Endothelial cell of umbilical vein (primary cell): ENCODE data around the gene IDUA. TPM values are rescaled to one million over a fixed set of nuclear protein-coding genes. Genes with fewer than 3 reads are reported as not detected.

Experiments
- BruUV-seq: library from RNA; stranded (reverse); fragments of 400-500 nt; replicated peaks from 2 replicates; lab custom pipeline; 2021; lab: Mats Ljungman, UMichigan
- CTCF ChIA-PET: fragments of 300-600, 350-600 bp; sonication (Branson Sonifier 250); formaldehyde crosslinking; loops from one replicate; lab custom pipeline; 2021; ENCODE audit warnings: antibody characterized with exemption, inconsistent platforms; lab: Charles Lee
- POLR2A ChIA-PET: fragments of 300-600, 350-600 bp; sonication (Branson Sonifier 250); formaldehyde crosslinking; loops from one replicate; lab custom pipeline; 2021; ENCODE audit warnings: antibody characterized with exemption, inconsistent platforms; lab: Charles Lee
- DNase-seq: peaks from one replicate; pipeline ENCODE4 v3.0.0-alpha.2; 2011; ENCODE audit warnings: low read depth, low spot score
- FAIRE-seq: peaks from 2 replicates; lab custom pipeline; 2011; peaks lifted over from hg19 to GRCh38; lab: Jason Lieb, UNC
- H2AFZ ChIP-seq: 2 replicates; pipeline ENCODE4 v1.6.0; 2012; ENCODE audit warnings: low read depth, low read length, control low read depth, inconsistent platforms
- H3K27ac ChIP-seq: 2 replicates; pipeline ENCODE4 v1.5.1; 2011; ENCODE audit warnings: low read depth, mild to moderate bottlenecking, control low read depth, low read length, moderate library complexity; ENCODE audit not compliant: insufficient read depth
- H3K27me3 ChIP-seq, 2 experiments: 2 replicates each; pipeline versions ENCODE4 v1.6.0 to v1.6.1; 2011; ENCODE audit warnings: low read length in 2 of 2, mixed read lengths in 1 of 2; ENCODE audit not compliant: control insufficient read depth in 2 of 2, insufficient read depth in 2 of 2
- H3K36me3 ChIP-seq, 2 experiments: 2 replicates in 1 of 2; 3 replicates in 1 of 2; pipeline ENCODE4 v1.5.1; 2011; ENCODE audit warnings: low read length in 2 of 2, mild to moderate bottlenecking in 1 of 2, moderate library complexity in 1 of 2; ENCODE audit not compliant: control insufficient read depth in 2 of 2, insufficient read depth in 2 of 2; ENCODE audit errors: extremely low read depth in 1 of 2
- H3K4me1 ChIP-seq: 3 replicates; pipeline ENCODE4 v1.5.1; 2011; ENCODE audit warnings: mild to moderate bottlenecking, low read length; ENCODE audit not compliant: control insufficient read depth, insufficient read depth; ENCODE audit errors: extremely low read depth
- H3K4me2 ChIP-seq: 2 replicates; pipeline ENCODE4 v1.6.1; 2011; ENCODE audit warnings: low read length, control low read depth, mixed read lengths; ENCODE audit not compliant: insufficient read depth
- H3K4me3 ChIP-seq, 3 experiments: fragments of 200-600 bp in 1 of 3; sonication (generic), shearing (Covaris generic) in 1 of 3; replicated peaks in 1 of 3; 2 replicates each; pipeline ENCODE4 v1.5.1; 2011 to 2016; ENCODE audit warnings: control low read depth in 3 of 3, low read length in 3 of 3, mild to moderate bottlenecking in 2 of 3, inconsistent platforms in 1 of 3, low read depth in 1 of 3, moderate library complexity in 1 of 3; ENCODE audit not compliant: insufficient read depth in 1 of 3
- H3K79me2 ChIP-seq: 2 replicates; pipeline ENCODE4 v1.6.0; 2012; ENCODE audit warnings: low read length, inconsistent platforms; ENCODE audit not compliant: control insufficient read depth, insufficient read depth
- H3K9ac ChIP-seq: replicated peaks from 2 replicates; pipeline ENCODE3; 2011; ENCODE audit warnings: low read length, control low read depth; ENCODE audit not compliant: insufficient read depth; ENCODE audit errors: extremely low read depth
- H3K9me1 ChIP-seq: replicated peaks from 3 replicates; pipeline ENCODE4 v1.6.0; 2011; ENCODE audit warnings: mild to moderate bottlenecking, low read length; ENCODE audit not compliant: control insufficient read depth, insufficient read depth; ENCODE audit errors: extremely low read depth
- H3K9me3 ChIP-seq: replicated peaks from 2 replicates; pipeline ENCODE4 v1.5.1; 2012; ENCODE audit warnings: low read length, inconsistent platforms; ENCODE audit not compliant: control insufficient read depth, insufficient read depth
- H4K20me1 ChIP-seq: replicated peaks from 2 replicates; pipeline ENCODE3; 2011; ENCODE audit warnings: mild to moderate bottlenecking, low read length; ENCODE audit not compliant: control insufficient read depth, insufficient read depth; ENCODE audit errors: extremely low read depth
- CTCF ChIP-seq, 2 donors: IDR thresholded peaks; 1 replicate in 1 of 2; 2 replicates in 1 of 2; pipeline ENCODE4 v1.5.1; 2011; ENCODE audit warnings: low read length in 2 of 2, mild to moderate bottlenecking in 2 of 2, moderate library complexity in 2 of 2, control low read depth in 1 of 2, inconsistent platforms in 1 of 2, low read depth in 1 of 2; ENCODE audit not compliant: insufficient read depth in 1 of 2; ENCODE audit errors: extremely low read depth in 1 of 2
- EZH2 ChIP-seq: IDR thresholded peaks from 2 replicates; pipeline ENCODE4 v1.6.1; 2012; ENCODE audit warnings: borderline replicate concordance, low read depth, mild to moderate bottlenecking, moderate library complexity, low read length, inconsistent platforms; ENCODE audit not compliant: severe bottlenecking
- GATA2 ChIP-seq: IDR thresholded peaks from 2 replicates; pipeline ENCODE4 v1.7.0; 2011; ENCODE audit warnings: low read depth, mild to moderate bottlenecking, moderate library complexity, mixed read lengths, low read length; ENCODE audit not compliant: insufficient read length, insufficient read depth
- JUN ChIP-seq: IDR thresholded peaks from 2 replicates; pipeline ENCODE4 v1.6.1; 2011; ENCODE audit warnings: borderline replicate concordance, low read depth; ENCODE audit not compliant: insufficient read length, insufficient read depth
- MAX ChIP-seq: IDR thresholded peaks from 2 replicates; pipeline ENCODE4 v1.6.1; 2011; ENCODE audit not compliant: insufficient read depth, insufficient read length
- MYC ChIP-seq: IDR thresholded peaks from one replicate; pipeline ENCODE4 v1.6.1; 2011; ENCODE audit warnings: mild to moderate bottlenecking, low read depth, low read length
- POLR2A ChIP-seq: IDR thresholded peaks from 2 replicates; pipeline ENCODE4 v1.6.1; 2012; ENCODE audit warnings: low read depth, mild to moderate bottlenecking, control low read depth, low read length
- POLR2AphosphoS5 ChIP-seq: IDR thresholded peaks from 2 replicates; pipeline ENCODE4 v1.6.1; 2012; ENCODE audit warnings: low read depth, mild to moderate bottlenecking, control low read depth, low read length, moderate library complexity; ENCODE audit not compliant: insufficient read depth
- dilution Hi-C: fragments of 300-500 bp; cut with MboI; formaldehyde crosslinking; loops from one replicate; pipeline ENCODE4 v1.15.0; 2019; ENCODE audit warnings: low sequenced_read_pairs; ENCODE audit not compliant: extremely low pct_ligation_motif_present
- intact Hi-C: fragments of 100-400 bp; cut with micrococcal nuclease; formaldehyde crosslinking; loops from one replicate; pipeline ENCODE4 v1.10.0; 2022
- polyA plus RNA-seq, 4 experiments: library from polyadenylated mRNA; depleted of rRNA in 3 of 4; stranded (reverse) in 3 of 4; unstranded in 1 of 4; fragments of >200 nt; gene quantifications; 2 replicates each; pipeline versions ENCODE4 v1.2.1 to v1.2.3, GENCODE V29; 2011 to 2012; ENCODE audit warnings: missing spikeins in 1 of 4
- total RNA-seq: library from RNA; stranded (reverse); gene quantifications from 2 replicates; pipeline ENCODE4 v1.2.3, GENCODE V29; 2021

IDUA gene
- total and polyA plus RNA-seq, 2 donors (not counting 3 experiments of a cell fraction or from before 2014, with no cell fraction given), result 19.1 to 34.1 TPM

GRCh38 chr4:970046-970745, 16.6 kb upstream of the IDUA start:
- no peak for TF ChIP-seq POLR2AphosphoS5
- TF ChIP-seq EZH2, result no peak
- no peak for TF ChIP-seq MAX
- TF ChIP-seq GATA2, result no peak
- TF ChIP-seq JUN, result no peak
- TF ChIP-seq POLR2A, result no peak
- no peak for TF ChIP-seq MYC
- TF ChIP-seq CTCF (IDR thresholded peaks at IDR 0.05; ENCODE audit: extremely low read depth in 1 of 2, insufficient read depth in 1 of 2, low read depth in 1 of 2, low read length in 2 of 2), result no peak
- Histone ChIP-seq H3K4me2 (no peak overlapping the region), H3K4me1 (peaks cover 11% of the 10 kb centered on the region), H3K27me3 (no peaks in the 10 kb centered on the region), H3K36me3 (peaks cover 0 to 11% of the 10 kb centered on the region in 2 experiments), H4K20me1 (no peaks in the 10 kb centered on the region), H2AFZ (no peak overlapping the region), H3K9me3 (no peaks in the 10 kb centered on the region), H3K79me2 (no peaks in the 10 kb centered on the region), H3K9me1 (no peaks in the 10 kb centered on the region), H3K27ac (no peak overlapping the region), H3K9ac (no peak overlapping the region), H3K4me3 (no peak overlapping the region)
- no peak for DNase-seq
- BruUV-seq, result no TSS peak
- intact Hi-C loops (no loop called here), dilution Hi-C loops (no loop called here)
- ChIA-PET POLR2A (no interaction called here), CTCF (no interaction called here)
- no peak for FAIRE-seq
